Ishikawa (cell line): Measurements from ENCODE around the gene PLA2G2F.

Experiments used
- REST ChIP-seq: IDR thresholded peaks from 2 replicates; pipeline ENCODE4 v1.6.1; 2012; ENCODE audit warnings: low read depth, mild to moderate bottlenecking
- TF ChIP-seq, protein P1 (sequence below): IDR thresholded peaks from 2 replicates; pipeline ENCODE4 v1.6.1; 2012

GRCh38 chr1:20115479-20115878 is 23.6 kb upstream of the PLA2G2F start:
- TF ChIP-seq REST, result no peak
- TF ChIP-seq, protein P1, sequence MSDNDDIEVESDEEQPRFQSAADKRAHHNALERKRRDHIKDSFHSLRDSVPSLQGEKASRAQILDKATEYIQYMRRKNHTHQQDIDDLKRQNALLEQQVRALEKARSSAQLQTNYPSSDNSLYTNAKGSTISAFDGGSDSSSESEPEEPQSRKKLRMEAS, result no peak
